Measurements from ENCODE around the gene SLCO6A1.

SLCO6A1 gene

GRCh38 chr5:102532123-102532522 is 33.3 kb upstream of the SLCO6A1 start:
- no peak overlapping the region for H2BK12ac ChIP-seq (ENCODE audit: low read length)
- no CpG with 5 or more reads among the region's 4 CpGs for WGBS (ENCODE audit: extremely low coverage, insufficient coverage, insufficient read length)
- no peak overlapping the region for H2BK120ac ChIP-seq (ENCODE audit: insufficient read depth, low read length, poor library complexity)
- H4K8ac ChIP-seq (ENCODE audit: low read depth, low read length) = no peak overlapping the region
- no peak overlapping the region for H3K23ac ChIP-seq (ENCODE audit: low read length)
- no peak overlapping the region for H4K12ac ChIP-seq (ENCODE audit: low read depth, low read length)
- no peaks in the 10 kb centered on the region for H3K9me3 ChIP-seq (ENCODE audit: insufficient read depth, low read depth, low read length)
- H3K27ac ChIP-seq (ENCODE audit: low read depth, low read length) = no peak overlapping the region
- H3K18ac ChIP-seq (ENCODE audit: low read length) = no peak overlapping the region
- no peak overlapping the region for H3K4me2 ChIP-seq (ENCODE audit: low read length)
- no peaks in the 10 kb centered on the region for H3K4me1 ChIP-seq (ENCODE audit: control insufficient read depth in 1 of 2, insufficient read depth in 2 of 2, low read length in 2 of 2)
- H2BK5ac ChIP-seq (ENCODE audit: low read depth, low read length, poor library complexity) = no peak overlapping the region
- H3K79me2 ChIP-seq (ENCODE audit: control insufficient read depth, insufficient read depth, low read length, poor library complexity) = no peaks in the 10 kb centered on the region
- H3K4ac ChIP-seq (ENCODE audit: low read depth, low read length) = no peak overlapping the region
- H3K9ac ChIP-seq (ENCODE audit: low read length) = no peak overlapping the region
- DNase-seq = no peak
- no peaks in the 10 kb centered on the region for H3K79me1 ChIP-seq (ENCODE audit: low read length)
- H3K4me3 ChIP-seq (ENCODE audit: low read depth, low read length) = no peak overlapping the region
- H3K27me3 ChIP-seq (ENCODE audit: insufficient read depth, low read length) = no peaks in the 10 kb centered on the region
- no peak overlapping the region for H2AK5ac ChIP-seq (ENCODE audit: low read length)
- no peak overlapping the region for H3K14ac ChIP-seq (ENCODE audit: low read length)
- H3K36me3 ChIP-seq (ENCODE audit: control insufficient read depth in 1 of 2, insufficient read depth in 2 of 2, low read length in 2 of 2) = no peaks in the 10 kb centered on the region
- no peak overlapping the region for H2AFZ ChIP-seq (ENCODE audit: insufficient read depth, low read length, poor library complexity)
- H4K91ac ChIP-seq (ENCODE audit: low read depth, low read length) = no peak overlapping the region

DNA sequence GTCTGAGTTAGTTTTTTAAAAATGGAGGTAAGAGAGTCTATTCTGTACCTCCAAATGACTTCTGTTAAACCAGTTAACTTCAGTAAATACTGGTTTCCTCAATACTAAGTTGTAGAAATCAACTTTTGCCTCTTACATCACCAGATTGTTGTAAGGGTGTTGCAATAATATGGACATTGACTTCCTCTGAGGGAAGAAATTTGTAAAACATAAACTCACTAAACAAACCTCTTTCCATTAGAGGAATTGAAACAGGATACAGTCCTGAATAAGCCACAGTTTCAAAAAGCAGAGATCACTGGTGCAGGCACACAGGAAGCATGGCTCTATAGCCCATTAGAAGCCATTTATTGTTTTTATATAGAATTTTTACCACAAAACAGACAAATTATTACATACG is 32.7 kb upstream of the SLCO6A1 start:
- Histone ChIP-seq H2BK120ac (ENCODE audit: insufficient read depth, low read length, poor library complexity) (no peak overlapping the region), H2BK12ac (ENCODE audit: low read length) (no peak overlapping the region), H3K4me1 (ENCODE audit: control insufficient read depth in 1 of 2, insufficient read depth in 2 of 2, low read length in 2 of 2) (no peaks in the 10 kb centered on the region), H3K14ac (ENCODE audit: low read length) (no peak overlapping the region), H2AFZ (ENCODE audit: insufficient read depth, low read length, poor library complexity) (no peak overlapping the region), H3K9ac (ENCODE audit: low read length) (no peak overlapping the region), H4K12ac (ENCODE audit: low read depth, low read length) (no peak overlapping the region), H2BK5ac (ENCODE audit: low read depth, low read length, poor library complexity) (no peak overlapping the region), H3K36me3 (ENCODE audit: control insufficient read depth in 1 of 2, insufficient read depth in 2 of 2, low read length in 2 of 2) (no peaks in the 10 kb centered on the region), H4K8ac (ENCODE audit: low read depth, low read length) (no peak overlapping the region), H3K79me1 (ENCODE audit: low read length) (no peaks in the 10 kb centered on the region), H3K23ac (ENCODE audit: low read length) (no peak overlapping the region), H2AK5ac (ENCODE audit: low read length) (no peak overlapping the region), H3K4me3 (ENCODE audit: low read depth, low read length) (no peak overlapping the region), H3K9me3 (ENCODE audit: insufficient read depth, low read depth, low read length) (no peaks in the 10 kb centered on the region), H3K27me3 (ENCODE audit: insufficient read depth, low read length) (no peaks in the 10 kb centered on the region), H3K18ac (ENCODE audit: low read length) (no peak overlapping the region), H3K4me2 (ENCODE audit: low read length) (no peak overlapping the region), H4K91ac (ENCODE audit: low read depth, low read length) (no peak overlapping the region), H3K4ac (ENCODE audit: low read depth, low read length) (no peak overlapping the region), H3K79me2 (ENCODE audit: control insufficient read depth, insufficient read depth, low read length, poor library complexity) (no peaks in the 10 kb centered on the region), H3K27ac (ENCODE audit: low read depth, low read length) (no peak overlapping the region)
- WGBS (ENCODE audit: extremely low coverage, insufficient coverage, insufficient read length) = no CpG with 5 or more reads among the region's 1 CpG
- DNase-seq = peak in 1 of 2 donors; percentile 13

- Histone ChIP-seq H2BK120ac (ENCODE audit: insufficient read depth, low read length, poor library complexity) (no peak overlapping the region), H2BK12ac (ENCODE audit: low read length) (no peak overlapping the region), H3K14ac (ENCODE audit: low read length) (no peak overlapping the region), H3K4ac (ENCODE audit: low read depth, low read length) (no peak overlapping the region), H3K27ac (ENCODE audit: low read depth, low read length) (no peak overlapping the region), H4K12ac (ENCODE audit: low read depth, low read length) (no peak overlapping the region), H3K9me3 (ENCODE audit: insufficient read depth, low read depth, low read length) (no peaks in the 10 kb centered on the region), H3K27me3 (ENCODE audit: insufficient read depth, low read length) (no peaks in the 10 kb centered on the region), H3K18ac (ENCODE audit: low read length) (no peak overlapping the region), H4K91ac (ENCODE audit: low read depth, low read length) (no peak overlapping the region), H3K36me3 (ENCODE audit: control insufficient read depth in 1 of 2, insufficient read depth in 2 of 2, low read length in 2 of 2) (no peaks in the 10 kb centered on the region), H2BK5ac (ENCODE audit: low read depth, low read length, poor library complexity) (no peak overlapping the region), H2AFZ (ENCODE audit: insufficient read depth, low read length, poor library complexity) (no peak overlapping the region), H3K4me3 (ENCODE audit: low read depth, low read length) (no peak overlapping the region), H3K4me1 (ENCODE audit: control insufficient read depth in 1 of 2, insufficient read depth in 2 of 2, low read length in 2 of 2) (no peaks in the 10 kb centered on the region), H4K8ac (ENCODE audit: low read depth, low read length) (no peak overlapping the region), H2AK5ac (ENCODE audit: low read length) (no peak overlapping the region), H3K79me1 (ENCODE audit: low read length) (no peaks in the 10 kb centered on the region), H3K79me2 (ENCODE audit: control insufficient read depth, insufficient read depth, low read length, poor library complexity) (no peaks in the 10 kb centered on the region), H3K9ac (ENCODE audit: low read length) (no peak overlapping the region), H3K4me2 (ENCODE audit: low read length) (no peak overlapping the region), H3K23ac (ENCODE audit: low read length) (no peak overlapping the region)
- WGBS (ENCODE audit: extremely low coverage, insufficient coverage, insufficient read length) = no CpG with 5 or more reads among the region's 4 CpGs
- DNase-seq = no peak
These were observed 30.6 kb upstream of the SLCO6A1 start for GRCh38 chr5:102529447-102529846.

GRCh38 chr5:102529031-102529430 is 30.2 kb upstream of the SLCO6A1 start:
- Histone ChIP-seq H3K9me3 (ENCODE audit: insufficient read depth, low read depth, low read length) (no peaks in the 10 kb centered on the region), H2AFZ (ENCODE audit: insufficient read depth, low read length, poor library complexity) (no peak overlapping the region), H3K4me2 (ENCODE audit: low read length) (no peak overlapping the region), H2BK120ac (ENCODE audit: insufficient read depth, low read length, poor library complexity) (no peak overlapping the region), H4K8ac (ENCODE audit: low read depth, low read length) (no peak overlapping the region), H3K79me1 (ENCODE audit: low read length) (no peaks in the 10 kb centered on the region), H4K91ac (ENCODE audit: low read depth, low read length) (no peak overlapping the region), H3K18ac (ENCODE audit: low read length) (no peak overlapping the region), H3K9ac (ENCODE audit: low read length) (no peak overlapping the region), H3K4me3 (ENCODE audit: low read depth, low read length) (no peak overlapping the region), H3K36me3 (ENCODE audit: control insufficient read depth in 1 of 2, insufficient read depth in 2 of 2, low read length in 2 of 2) (no peaks in the 10 kb centered on the region), H2BK5ac (ENCODE audit: low read depth, low read length, poor library complexity) (no peak overlapping the region), H3K27me3 (ENCODE audit: insufficient read depth, low read length) (no peaks in the 10 kb centered on the region), H3K4me1 (ENCODE audit: control insufficient read depth in 1 of 2, insufficient read depth in 2 of 2, low read length in 2 of 2) (no peaks in the 10 kb centered on the region), H3K27ac (ENCODE audit: low read depth, low read length) (no peak overlapping the region), H4K12ac (ENCODE audit: low read depth, low read length) (no peak overlapping the region), H2AK5ac (ENCODE audit: low read length) (no peak overlapping the region), H3K23ac (ENCODE audit: low read length) (no peak overlapping the region), H3K14ac (ENCODE audit: low read length) (no peak overlapping the region), H2BK12ac (ENCODE audit: low read length) (no peak overlapping the region), H3K4ac (ENCODE audit: low read depth, low read length) (no peak overlapping the region), H3K79me2 (ENCODE audit: control insufficient read depth, insufficient read depth, low read length, poor library complexity) (no peaks in the 10 kb centered on the region)
- DNase-seq = no peak

- no peak overlapping the region for H2AFZ ChIP-seq (ENCODE audit: insufficient read depth, low read length, poor library complexity)
- H3K23ac ChIP-seq (ENCODE audit: low read length) = no peak overlapping the region
- H3K18ac ChIP-seq (ENCODE audit: low read length) = no peak overlapping the region
- H3K79me2 ChIP-seq (ENCODE audit: control insufficient read depth, insufficient read depth, low read length, poor library complexity) = no peaks in the 10 kb centered on the region
- H3K4me2 ChIP-seq (ENCODE audit: low read length) = no peak overlapping the region
- H3K27me3 ChIP-seq (ENCODE audit: insufficient read depth, low read length) = no peaks in the 10 kb centered on the region
- H3K9ac ChIP-seq (ENCODE audit: low read length) = no peak overlapping the region
- no peak overlapping the region for H2BK12ac ChIP-seq (ENCODE audit: low read length)
- no peak overlapping the region for H4K8ac ChIP-seq (ENCODE audit: low read depth, low read length)
- no peak overlapping the region for H3K27ac ChIP-seq (ENCODE audit: low read depth, low read length)
- H4K12ac ChIP-seq (ENCODE audit: low read depth, low read length) = no peak overlapping the region
- H3K4me1 ChIP-seq (ENCODE audit: control insufficient read depth in 1 of 2, insufficient read depth in 2 of 2, low read length in 2 of 2) = no peaks in the 10 kb centered on the region
- no peak overlapping the region for H3K14ac ChIP-seq (ENCODE audit: low read length)
- DNase-seq = no peak
- H3K9me3 ChIP-seq (ENCODE audit: insufficient read depth, low read depth, low read length) = no peaks in the 10 kb centered on the region
- no peak overlapping the region for H2BK120ac ChIP-seq (ENCODE audit: insufficient read depth, low read length, poor library complexity)
- H3K36me3 ChIP-seq (ENCODE audit: control insufficient read depth in 1 of 2, insufficient read depth in 2 of 2, low read length in 2 of 2) = no peaks in the 10 kb centered on the region
- no peak overlapping the region for H4K91ac ChIP-seq (ENCODE audit: low read depth, low read length)
- no peak overlapping the region for H2AK5ac ChIP-seq (ENCODE audit: low read length)
- no peak overlapping the region for H2BK5ac ChIP-seq (ENCODE audit: low read depth, low read length, poor library complexity)
- no peak overlapping the region for H3K4ac ChIP-seq (ENCODE audit: low read depth, low read length)
- no peak overlapping the region for H3K4me3 ChIP-seq (ENCODE audit: low read depth, low read length)
- H3K79me1 ChIP-seq (ENCODE audit: low read length) = no peaks in the 10 kb centered on the region
These were observed 29.8 kb upstream of the SLCO6A1 start for GRCh38 chr5:102528600-102528999.
